GM12878 (cell line): ENCODE data around the gene PRKCE. TPM values are rescaled to one million over a fixed set of nuclear protein-coding genes. Genes with fewer than 3 reads are reported as not detected.

Source experiments
- ATAC-seq: fragments of 200-7000 bp; cut with Tn5 transposase; 3 replicates; pipeline ENCODE4 v1.9.1; 2020; ENCODE audit warnings: mild to moderate bottlenecking, moderate library complexity
- BruUV-seq: library from RNA; stranded (reverse); fragments of 400-500 nt; replicated peaks from 2 replicates; lab custom pipeline; 2021; lab: Mats Ljungman, UMichigan
- CTCF ChIA-PET: fragments of 300-600 bp; sonication (Branson Sonifier 250); formaldehyde crosslinking; extraction: SDS; loops from one replicate; lab custom pipeline; 2021; ENCODE audit warnings: inconsistent platforms; lab: Yijun Ruan, JAX
- POLR2A ChIA-PET: fragments of 350-600 bp; formaldehyde crosslinking; extraction: SDS; loops from one replicate; lab custom pipeline; 2021; ENCODE audit warnings: inconsistent platforms; lab: Charles Lee
- RAD21 ChIA-PET: fragments of 300-600 bp; sonication (Branson Sonifier 250); formaldehyde crosslinking; loops from one replicate; lab custom pipeline; 2023; ENCODE audit warnings: antibody characterized with exemption; ENCODE audit not compliant: unreplicated experiment; lab: Charles Lee
- SMC1A ChIA-PET: fragments of 300-600 bp; sonication (Branson Sonifier 250); formaldehyde crosslinking; loops from one replicate; lab custom pipeline; 2023; ENCODE audit not compliant: unreplicated experiment, uncharacterized antibody; lab: Charles Lee
- DNase-seq: peaks from one replicate; pipeline ENCODE4 v3.0.0-alpha.2; 2011; ENCODE audit warnings: low read depth, low spot score
- FAIRE-seq: peaks from 3 replicates; lab custom pipeline; 2011; peaks lifted over from hg19 to GRCh38; lab: Jason Lieb, UNC
- H2AFZ ChIP-seq: 2 replicates; pipeline ENCODE4 v1.6.0; 2011; ENCODE audit warnings: low read depth, low read length, control low read depth; ENCODE audit not compliant: control insufficient read depth
- H3K27ac ChIP-seq: 2 replicates; pipeline ENCODE4 v1.5.1; 2011; ENCODE audit warnings: control low read depth; ENCODE audit not compliant: control insufficient read depth, insufficient read depth
- H3K27me3 ChIP-seq, 2 experiments: replicated peaks in 1 of 2; 2 replicates each; pipeline versions ENCODE4 v1.6.0 to v1.6.1; 2011; ENCODE audit warnings: low read length in 1 of 2; ENCODE audit not compliant: control insufficient read depth in 2 of 2, insufficient read depth in 2 of 2
- H3K36me3 ChIP-seq, 2 experiments: 2 replicates each; pipeline ENCODE4 v1.5.1; 2011; ENCODE audit warnings: low read length in 1 of 2; ENCODE audit not compliant: control insufficient read depth in 2 of 2, insufficient read depth in 2 of 2
- H3K4me1 ChIP-seq: 2 replicates; pipeline ENCODE4 v1.6.1; 2011; ENCODE audit warnings: mild to moderate bottlenecking, low read length, moderate library complexity, mixed read lengths; ENCODE audit not compliant: control insufficient read depth, insufficient read depth
- H3K4me2 ChIP-seq: 2 replicates; pipeline ENCODE4 v1.6.0; 2011; ENCODE audit warnings: control low read depth; ENCODE audit not compliant: control insufficient read depth, insufficient read depth
- H3K4me3 ChIP-seq: fragments of 200-600 bp; sonication (generic); 2 replicates; pipeline ENCODE4 v1.5.1; 2016
- H3K79me2 ChIP-seq: 2 replicates; pipeline ENCODE4 v1.6.0; 2011; ENCODE audit warnings: low read length; ENCODE audit not compliant: control insufficient read depth, insufficient read depth
- H3K9ac ChIP-seq: 2 replicates; pipeline ENCODE4 v1.8.0; 2011; ENCODE audit warnings: low read length, control low read depth, mixed read lengths; ENCODE audit not compliant: control insufficient read depth, insufficient read depth
- H3K9me3 ChIP-seq: replicated peaks from 3 replicates; pipeline ENCODE4 v1.5.1; 2011; ENCODE audit warnings: mild to moderate bottlenecking, low read length; ENCODE audit not compliant: control insufficient read depth, insufficient read depth
- H4K20me1 ChIP-seq: 2 replicates; pipeline ENCODE4 v1.6.0; 2011; ENCODE audit not compliant: control insufficient read depth, insufficient read depth
- ASH2L ChIP-seq: fragments of 300-600, 200-600 bp; sonication (generic); IDR thresholded peaks from 2 replicates; pipeline ENCODE4 v1.6.1; 2017; ENCODE audit warnings: low read depth, mild to moderate bottlenecking, borderline replicate concordance
- BACH1 ChIP-seq: fragments of 450-650 bp; IDR thresholded peaks from 2 replicates; pipeline ENCODE4 v1.6.1; 2017; ENCODE audit warnings: mild to moderate bottlenecking, borderline replicate concordance
- E4F1 ChIP-seq: fragments of 450-650 bp; IDR thresholded peaks from 2 replicates; pipeline ENCODE4 v1.6.1; 2018; ENCODE audit warnings: borderline replicate concordance, mild to moderate bottlenecking; ENCODE audit not compliant: partially characterized antibody
- ESRRA ChIP-seq: IDR thresholded peaks from 2 replicates; pipeline ENCODE4 v1.6.1; 2012; ENCODE audit warnings: mild to moderate bottlenecking, low read length, improper control_type of control experiment
- JUNB ChIP-seq: IDR thresholded peaks from 2 replicates; pipeline ENCODE4 v1.6.1; 2016; ENCODE audit warnings: antibody characterized with exemption, mild to moderate bottlenecking
- POLR2AphosphoS2 ChIP-seq: IDR thresholded peaks from 2 replicates; pipeline ENCODE4 v1.6.1; 2011; ENCODE audit warnings: low read depth, mild to moderate bottlenecking, low read length, improper control_type of control experiment, moderate library complexity
- SMARCA5 ChIP-seq: fragments of 450-650 bp; IDR thresholded peaks from 2 replicates; pipeline ENCODE4 v1.6.1; 2017; ENCODE audit warnings: mild to moderate bottlenecking
- SP1 ChIP-seq: IDR thresholded peaks from one replicate; pipeline ENCODE4 v1.6.1; 2011; ENCODE audit warnings: low read depth, low read length
- whole genome bisulfite sequencing: methylation state at CpG from one replicate; pipeline ENCODE4 v1.1.6; 2016; ENCODE audit warnings: low lambda C conversion rate; ENCODE audit not compliant: insufficient replicate concordance, insufficient coverage; ENCODE audit errors: missing lambda C conversion rate; 5-methylcytosine and 5-hydroxymethylcytosine counted together
- in situ Hi-C: fragments of 300-500 bp; cut with MboI; formaldehyde crosslinking; loops from 9 replicates; pipeline ENCODE4 v1.14.3; 2018; ENCODE audit warnings: mixed read lengths
- intact Hi-C: fragments of 100-400 bp; cut with micrococcal nuclease; formaldehyde crosslinking; loops from one replicate; pipeline ENCODE4 v1.14.2; 2022; ENCODE audit not compliant: unreplicated experiment
- polyA plus RNA-seq, 11 experiments: library from polyadenylated mRNA; depleted of rRNA in 4 of 11; unstranded in 6 of 11; stranded (reverse) in 5 of 11; fragments of >200 nt; fragmentation: Nextera tagmentation in 4 of 11; fragmentation: Illumina TruSeq in 1 of 11; extraction: Ambion mirVana in 4 of 11; extraction: Trizol in 1 of 11; gene quantifications; 1 replicate in 1 of 11; 2 replicates in 10 of 11; pipeline versions ENCODE4 v1.2.1 to v1.2.3, GENCODE V29; 2011 to 2016; ENCODE audit warnings: inconsistent platforms in 2 of 11, missing spikeins in 2 of 11, low read depth in 1 of 11
- total RNA-seq, 4 experiments: library from RNA; depleted of rRNA in 3 of 4; stranded (reverse); fragments of >200 nt in 3 of 4; fragmentation: Illumina TruSeq in 1 of 4; extraction: Trizol in 1 of 4; gene quantifications; 2 replicates each; pipeline versions ENCODE4 v1.2.1 to v1.2.3, GENCODE V29; 2013 to 2021

The PRKCE gene
- total and polyA plus RNA-seq, 10 of the 15 experiments (the other 5 are each of a cell fraction or from before 2014, with no cell fraction given) = 2.6 to 28.2 (median 11.3) TPM

GRCh38 chr2:45962177-45962921 is 310.9 kb downstream of the PRKCE start (continued):
- TF ChIP-seq E4F1 (no peak), ESRRA (no peak)

GRCh38 chr2:45963816-45964215 is 312.3 kb downstream of the PRKCE start:
- Histone ChIP-seq H3K4me2 (no peak overlapping the region), H3K79me2 (no peaks in the 10 kb centered on the region; the same call in 1 of the 2 replicates)
- TF ChIP-seq BACH1 (no peak), ASH2L (no peak), POLR2AphosphoS2 (no peak), SMARCA5 (no peak), JUNB (no peak), SP1 (no peak)
- TF ChIP-seq, all 136 proteins: peak for 0
- intact Hi-C loops = no loop called here
- Histone ChIP-seq H3K27ac (no peak overlapping the region), H3K4me1 (no peaks in the 10 kb centered on the region), H3K4me3 (no peak overlapping the region), H3K27me3 (no peaks in the 10 kb centered on the region), H4K20me1 (no peaks in the 10 kb centered on the region; the same call in 1 of the 2 replicates), H3K36me3 (no peaks in the 10 kb centered on the region; a peak in 1 of 4 replicates), H3K9ac (no peak overlapping the region), H2AFZ (no peak overlapping the region), H3K9me3 (no peaks in the 10 kb centered on the region)
- in situ Hi-C loops = no loop called here
- DNase-seq = no peak
- POLR2A ChIA-PET = no interaction called here
- CTCF ChIA-PET = no interaction called here
- 69% methylated on average over 7 of the region's 7 CpGs for WGBS
- SMC1A ChIA-PET = interaction anchor here (1.4 kb wide), 1 partner anchor 85 kb away, joined by 4 read pairs; no protein-coding TSS in a partner anchor
- no peak for FAIRE-seq
- ATAC-seq = no peak
- no TSS peak for BruUV-seq
- RAD21 ChIA-PET = no interaction called here
